GM21447 (cell line): Measurements from ENCODE around the gene MIOX.

Source experiments
- ATAC-seq: cut with Tn5 transposase; IDR thresholded peaks from one replicate; pipeline ENCODE4 v1.9.1; 2021; ENCODE audit not compliant: unreplicated experiment

MIOX gene

DNA sequence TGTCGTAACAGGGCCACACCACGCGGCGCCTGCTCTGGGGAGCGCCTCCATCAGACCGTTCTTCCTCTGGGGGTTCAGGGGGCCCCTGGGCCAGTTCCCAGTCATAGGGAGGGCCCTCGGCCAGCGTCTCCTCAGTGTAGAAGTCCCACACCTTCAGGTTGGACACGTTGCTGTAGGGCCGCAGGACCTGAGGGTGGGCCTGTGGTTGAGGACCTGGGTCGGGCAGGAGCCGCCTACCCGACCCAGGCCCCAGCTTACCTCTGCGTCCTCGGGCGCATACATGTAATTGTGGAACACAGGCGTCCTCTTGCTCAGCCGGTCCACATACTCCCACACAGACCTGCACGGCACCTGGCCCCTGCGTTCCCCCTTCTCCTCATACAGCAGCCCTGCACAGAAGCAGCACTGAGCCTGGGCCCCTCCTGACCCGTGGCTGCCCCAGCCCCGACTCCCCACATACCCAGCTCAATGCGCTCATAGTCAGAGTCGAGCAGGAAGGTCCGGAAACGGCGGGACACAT is 32.0 kb upstream of the MIOX start:
- ATAC-seq, result no peak

GRCh38 chr22:50455201-50455600 is 31.5 kb upstream of the MIOX start:
- ATAC-seq, result no peak

- no peak for ATAC-seq
Measured at GRCh38 chr22:50456026-50456425, 30.6 kb upstream of the MIOX start.

- ATAC-seq, result no peak
Measured at GRCh38 chr22:50456466-50457234, 30.0 kb upstream of the MIOX start.

DNA sequence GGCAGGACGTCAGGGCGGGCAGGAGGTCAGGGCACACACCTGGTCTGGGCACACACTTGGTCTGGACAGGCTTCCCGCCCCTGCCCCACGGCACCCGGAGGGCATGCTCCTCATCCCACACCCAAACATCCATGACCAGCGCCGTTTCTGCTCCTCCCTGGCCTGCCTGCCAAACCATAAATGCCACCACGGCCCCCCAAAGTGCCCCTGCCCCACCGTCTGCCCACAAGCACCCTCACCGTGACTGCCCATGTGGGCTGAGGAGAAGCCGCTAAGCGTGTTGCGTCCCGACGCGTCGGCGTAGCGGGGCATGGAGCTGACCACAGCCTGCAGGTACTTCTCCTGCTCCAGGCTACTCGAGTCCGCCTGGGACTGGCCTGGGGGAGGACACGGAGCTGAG is 27.6 kb upstream of the MIOX start:
- ATAC-seq, result no peak

DNA sequence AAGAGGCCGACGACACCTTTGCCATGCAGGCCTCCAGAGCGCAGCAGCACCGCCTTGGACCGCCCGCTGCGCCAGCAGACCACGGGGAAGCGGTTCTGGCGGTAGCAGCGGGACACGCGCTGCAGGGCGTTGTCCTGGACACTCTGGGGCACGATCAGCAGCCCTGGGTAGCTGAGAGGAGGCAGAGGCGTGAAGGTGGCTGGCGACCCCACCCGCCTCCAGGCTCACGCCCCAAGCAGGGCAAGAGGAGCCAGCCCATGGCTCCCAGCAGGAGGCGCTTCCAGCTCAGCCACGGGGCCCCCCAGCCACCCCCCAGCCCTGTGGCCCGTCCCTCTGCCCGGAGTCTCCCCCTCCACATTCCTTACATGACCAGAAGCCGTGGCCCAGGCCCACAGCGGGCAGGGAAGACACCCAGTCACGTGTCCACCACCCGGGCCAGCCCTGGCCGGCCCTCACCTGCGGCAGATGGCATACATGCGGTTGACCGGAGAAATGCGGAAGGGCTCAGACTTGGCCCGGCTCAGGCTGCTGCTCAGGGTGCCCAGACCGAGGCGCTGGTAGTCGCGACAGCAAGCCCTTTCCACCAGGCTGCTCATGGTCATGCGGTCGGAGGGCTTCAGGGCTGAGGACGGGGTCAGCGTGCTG is 27.0 kb upstream of the MIOX start:
- no peak for ATAC-seq

DNA sequence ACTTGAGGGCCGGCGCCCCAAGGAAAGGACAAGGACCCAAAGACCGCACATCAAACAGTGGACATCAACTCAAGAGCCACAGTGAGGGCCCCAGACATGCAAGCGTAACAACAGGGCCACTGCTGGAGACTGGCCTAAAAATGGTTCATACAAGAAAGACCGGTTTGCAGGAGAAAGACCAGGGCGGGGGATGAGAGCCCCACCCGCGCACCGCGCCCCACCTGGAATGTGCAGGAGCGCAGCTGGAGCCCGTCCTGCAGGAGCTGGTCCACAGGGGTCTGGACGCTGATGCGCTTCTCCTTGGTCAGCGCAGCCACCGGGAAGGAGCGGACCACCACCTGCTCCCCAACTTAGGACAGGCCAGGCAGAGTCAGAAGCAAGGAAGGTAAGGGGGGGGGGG is 25.7 kb upstream of the MIOX start:
- no peak for ATAC-seq

GRCh38 chr22:50461536-50461935 is 25.1 kb upstream of the MIOX start:
- no peak for ATAC-seq

- ATAC-seq, result no peak
Measured at GRCh38 chr22:50461979-50462540, 24.6 kb upstream of the MIOX start.

GRCh38 chr22:50463188-50463900 is 23.3 kb upstream of the MIOX start:
- no peak for ATAC-seq

- no peak for ATAC-seq
Measured at GRCh38 chr22:50464451-50464850, 22.2 kb upstream of the MIOX start.

DNA sequence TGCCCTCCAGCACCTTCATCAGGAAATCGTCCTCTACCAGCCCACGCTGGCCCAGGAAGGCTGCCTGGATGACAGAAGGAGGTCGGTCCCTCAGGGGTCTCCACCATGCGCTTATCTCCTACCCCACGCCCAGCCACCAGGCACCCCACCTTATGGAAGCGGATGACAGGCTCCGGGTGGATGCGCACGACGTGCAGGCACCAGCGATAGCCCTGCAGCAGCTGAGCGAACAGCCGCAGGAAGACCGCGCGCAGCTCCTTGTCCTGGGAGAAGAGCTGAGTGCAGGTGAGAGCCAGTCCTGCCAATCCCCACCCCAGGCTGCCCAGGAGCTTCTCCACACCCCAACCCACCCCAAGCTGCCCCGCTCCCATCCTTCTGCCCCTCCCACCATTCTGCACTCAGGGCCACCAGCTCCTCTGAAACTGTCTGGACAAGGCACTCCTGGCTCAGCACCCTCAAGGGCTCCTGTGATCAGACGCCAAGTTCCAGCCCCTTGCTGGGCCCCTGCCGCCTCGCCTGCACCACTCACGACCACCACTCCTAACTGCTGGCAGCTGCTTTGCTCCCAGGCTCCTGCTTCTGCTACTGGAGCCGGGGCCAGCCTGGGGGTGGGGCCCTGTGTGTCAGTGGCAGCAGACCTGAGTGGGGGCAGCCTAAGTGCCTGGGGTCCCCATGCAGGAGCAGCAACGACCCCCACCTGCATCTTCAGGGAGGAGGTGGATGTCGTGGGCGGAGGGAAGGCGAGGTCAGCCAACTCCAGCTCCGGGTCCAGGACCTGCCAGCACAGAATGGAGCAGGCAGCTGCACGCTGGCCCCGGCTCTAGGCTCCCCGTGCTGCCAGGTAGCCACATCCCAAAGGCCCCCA is 21.4 kb upstream of the MIOX start:
- ATAC-seq, result no peak

DNA sequence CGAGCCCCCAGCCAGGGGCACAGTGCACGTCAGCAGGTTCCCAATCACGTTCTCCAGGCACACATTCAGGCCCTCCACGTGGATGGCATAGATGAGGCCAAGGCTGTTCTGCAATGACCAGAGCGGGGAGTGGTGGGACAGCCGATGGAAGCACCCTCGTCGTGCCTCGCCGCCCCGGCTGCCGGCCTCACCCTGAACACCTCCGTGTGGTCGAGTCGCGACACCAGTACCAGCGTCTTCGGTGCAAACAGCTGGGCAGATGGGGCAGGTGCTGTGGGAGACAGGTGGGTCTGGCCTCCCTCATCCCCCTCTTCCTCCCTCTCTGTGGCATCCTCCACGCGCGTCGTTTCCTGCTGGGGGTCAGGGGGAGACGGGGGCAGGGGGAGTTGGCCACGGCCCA is 19.3 kb upstream of the MIOX start:
- ATAC-seq, result no peak

- no peak for ATAC-seq
Measured at GRCh38 chr22:50467773-50468440, 18.8 kb upstream of the MIOX start.

GRCh38 chr22:50468626-50469025 is 18.0 kb upstream of the MIOX start:
- ATAC-seq, result no peak

DNA sequence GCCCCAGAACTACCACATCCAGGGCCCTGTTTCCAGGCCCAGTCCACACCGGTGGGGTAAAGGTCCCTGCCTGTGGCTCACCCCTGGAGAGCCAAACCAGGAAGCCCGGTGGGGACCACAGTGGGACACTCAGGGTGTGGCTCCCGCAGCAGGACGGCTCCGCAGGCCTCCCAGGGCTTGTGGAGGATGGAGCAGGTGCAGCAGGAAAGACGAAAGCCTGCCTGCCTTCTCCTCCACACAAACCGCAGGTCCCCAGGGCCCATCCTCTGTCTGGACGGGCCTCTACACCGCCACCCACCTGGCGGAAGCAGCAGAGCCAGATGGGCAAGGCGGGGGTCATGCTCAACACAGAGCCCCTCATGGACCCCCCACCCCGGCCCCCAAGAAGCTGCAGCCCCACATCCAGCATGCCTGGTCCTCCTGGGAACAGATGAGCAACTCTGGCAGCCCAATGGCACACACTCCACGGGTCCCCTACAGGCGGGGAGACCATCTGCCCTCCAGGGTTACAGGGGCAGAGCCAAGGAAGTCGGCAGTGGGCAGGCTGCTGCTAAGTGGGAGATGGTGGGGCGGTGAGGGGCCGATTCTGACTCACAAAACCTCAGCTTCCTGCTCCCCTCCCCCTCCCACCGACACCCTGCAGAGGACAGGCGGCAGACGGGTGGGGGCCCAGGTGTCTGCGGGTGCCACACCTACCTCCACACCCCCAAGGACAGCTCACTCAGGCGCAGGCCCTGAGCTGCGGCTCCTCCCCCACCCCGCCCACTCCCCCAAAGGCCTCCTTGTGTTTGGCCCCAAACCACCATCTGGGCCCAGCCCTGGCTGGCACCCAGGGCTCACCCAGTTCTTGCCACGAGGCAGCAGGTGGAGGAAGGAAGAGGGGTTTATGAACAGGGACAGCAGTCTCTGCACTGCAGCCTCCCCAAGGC is 17.0 kb upstream of the MIOX start:
- ATAC-seq, result peak; percentile 56

DNA sequence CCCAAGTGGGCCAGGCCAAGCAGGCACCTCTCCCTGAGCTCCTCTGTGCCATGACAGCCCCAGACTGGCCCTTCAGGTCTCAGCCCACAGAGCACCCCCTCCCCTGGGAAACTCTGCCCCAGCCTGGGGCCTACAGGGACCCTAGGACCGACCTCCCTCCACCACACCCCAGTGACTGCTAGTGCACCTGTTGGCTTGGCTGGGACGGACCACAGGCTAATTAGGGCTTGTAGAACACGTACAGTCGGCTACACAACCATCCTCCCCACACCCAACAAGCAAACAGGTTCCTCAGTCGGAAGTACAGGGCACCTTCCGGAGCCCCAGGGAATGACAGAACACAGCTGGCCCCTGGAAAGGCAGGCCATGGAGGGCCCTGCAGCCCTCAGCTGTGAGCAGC is 16.2 kb upstream of the MIOX start:
- ATAC-seq, result no peak

GRCh38 chr22:50471197-50471847 is 15.3 kb upstream of the MIOX start:
- ATAC-seq, result no peak

DNA sequence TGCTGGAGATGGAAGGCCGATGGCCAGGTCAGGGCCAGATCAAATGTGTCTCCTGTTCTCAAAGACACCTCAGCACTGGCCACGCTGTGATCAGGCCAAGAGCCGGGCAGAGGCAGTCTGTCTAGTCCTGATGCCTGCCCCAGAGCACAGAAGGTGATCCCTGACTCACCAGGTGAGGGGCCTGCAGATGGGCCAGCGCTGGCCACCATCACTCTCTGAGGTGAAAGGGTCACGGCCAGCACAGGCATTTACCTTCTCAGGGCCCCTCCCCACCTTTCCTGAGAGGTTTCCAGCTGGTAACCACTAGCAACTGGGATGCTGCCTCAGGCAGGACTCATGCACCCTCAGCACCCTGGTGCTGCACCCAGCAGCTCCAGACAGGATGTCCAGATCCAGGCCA is 14.7 kb upstream of the MIOX start:
- ATAC-seq, result no peak
